ENCODE measurements around the gene NRBP1.

The NRBP1 gene

GRCh38 chr2:27489498-27490397, 61.3 kb downstream of the NRBP1 start, which contains the start of gene IFT172:
Gene IFT172, minus strand, starts transcription at chr2:27489743. Its CDS starts 90 bp downstream, at chr2:27489653.
- peak; percentile 97 to 100 for DNase-seq (ENCODE audit: extremely low read depth in 1 of 2, low read depth in 1 of 2)

Data from activated CD8-positive, alpha-beta memory T cell treated with anti-CD3 and anti-CD28 coated beads for 1 hour (primary cell).